ENCODE data around the gene ADCK1.
"Not testable (repeated sequence)": the region's sequence is repeated elsewhere in the genome, so short reads cannot be mapped to it uniquely, and the experiment has no call there.

GRCh38 chr14:77812682-77813081 is 12.8 kb downstream of the ADCK1 start:
- TF ChIP-seq CTCF, POLR2AphosphoS5, POLR2A (IDR thresholded peaks at IDR 0.05): not testable (repeated sequence)
